Uterus (tissue), 4 donors: ENCODE measurements around the gene CD27. TPM values are rescaled to one million over a fixed set of nuclear protein-coding genes. Genes with fewer than 3 reads are reported as not detected.

Source experiments
- DNase-seq, 2 donors: peaks; one replicate each; pipeline ENCODE4 v3.0.0-alpha.2; 2019 to 2020
- H3K27ac ChIP-seq, 2 donors: fragments of 200-600 bp; sonication (generic); 1 replicate in 1 of 2; 2 replicates in 1 of 2; pipeline ENCODE4 v1.5.1; 2016 to 2018
- H3K27me3 ChIP-seq, 2 donors: fragments of 200-600 bp; sonication (generic); one replicate each; pipeline ENCODE4 v1.5.1; 2018 to 2019; ENCODE audit warnings: control low read depth in 1 of 2
- H3K36me3 ChIP-seq, 2 donors: fragments of 200-600 bp; sonication (generic); one replicate each; pipeline ENCODE4 v1.5.1; 2019; ENCODE audit warnings: control low read depth in 1 of 2
- H3K4me1 ChIP-seq, 2 donors: fragments of 200-600 bp; sonication (generic); one replicate each; pipeline ENCODE4 v1.5.1; 2018 to 2019; ENCODE audit warnings: control low read depth in 1 of 2
- H3K4me3 ChIP-seq, 2 donors: fragments of 200-600 bp; sonication (generic); 1 replicate in 1 of 2; 2 replicates in 1 of 2; pipeline ENCODE4 v1.5.1; 2018 to 2019; ENCODE audit warnings: mild to moderate bottlenecking in 1 of 2
- H3K9me3 ChIP-seq, 2 donors: fragments of 200-600 bp; sonication (generic); one replicate each; pipeline ENCODE4 v1.5.1; 2019; ENCODE audit warnings: control low read depth in 1 of 2
- POLR2A ChIP-seq, 2 donors: fragments of 450-650 bp; IDR thresholded peaks; one replicate each; pipeline ENCODE4 v1.6.1; 2016; ENCODE audit warnings: antibody characterized with exemption in 2 of 2, mild to moderate bottlenecking in 1 of 2, moderate library complexity in 1 of 2
- intact Hi-C: fragments of 100-400 bp; cut with DNase I; formaldehyde crosslinking; loops from one replicate; pipeline ENCODE4 v1.15.1; 2023; ENCODE audit warnings: low total_unique reads
- total RNA-seq, 4 donors: library from RNA; depleted of rRNA in 3 of 4; stranded (reverse); fragments of >200 nt in 3 of 4; gene quantifications; one replicate each; pipeline versions ENCODE4 v1.1.0 to v1.2.4, GENCODE V29; 2014 to 2023
- TF ChIP-seq, protein P1 (sequence below), 4 experiments: fragments of 200-600 bp in 2 of 4; fragments of 450-650 bp in 2 of 4; sonication (generic) in 2 of 4; IDR thresholded peaks; one replicate each; pipeline ENCODE4 v1.5.1; 2016 to 2019; ENCODE audit warnings: antibody characterized with exemption in 4 of 4, mild to moderate bottlenecking in 2 of 4, moderate library complexity in 1 of 4
- donor health status: DM: yes; HTN: yes; CAD: no.

The CD27 gene
- total RNA-seq, 4 donors from 2014 or later: 0.35 to 1.4 TPM; not detected in 2

DNA sequence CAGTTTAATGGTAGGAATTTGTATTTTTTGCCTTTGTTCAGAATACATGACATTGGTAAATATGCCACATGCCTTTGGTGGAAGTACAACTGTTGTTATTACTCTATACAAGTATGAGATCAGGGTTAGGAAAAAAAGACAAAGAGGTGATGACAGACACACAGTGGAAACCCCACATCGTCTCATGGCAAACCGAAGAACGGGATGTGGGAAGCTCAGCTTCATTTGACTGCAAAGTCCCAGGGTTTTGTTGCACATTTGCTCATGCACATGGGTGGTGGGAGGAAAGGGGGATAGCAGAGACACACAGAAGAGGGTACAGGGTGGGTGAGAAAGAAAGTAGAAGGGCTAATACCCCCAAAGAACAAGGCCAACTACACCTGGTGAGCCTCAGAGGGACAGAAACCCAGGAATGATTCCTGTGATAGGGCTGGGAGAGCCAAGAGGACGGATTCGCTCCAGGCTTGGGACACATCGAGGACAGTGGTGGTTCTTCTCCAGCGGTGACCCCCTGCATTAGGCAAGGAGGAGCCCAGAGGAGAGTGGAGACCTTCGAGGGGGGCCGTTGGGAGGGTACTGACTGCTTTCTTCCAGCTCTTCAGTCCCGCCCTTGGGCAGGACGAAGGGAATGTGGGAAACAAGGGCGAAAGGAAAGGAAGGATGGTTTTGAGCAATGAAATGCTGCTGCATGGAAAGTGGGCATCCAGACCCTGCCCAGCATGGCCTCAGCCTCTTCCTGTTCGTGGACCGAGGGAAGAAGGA lies 17.7 kb downstream of the CD27 start:
- H3K4me1 ChIP-seq: no peaks in the 10 kb centered on the region
- H3K9me3 ChIP-seq: no peaks in the 10 kb centered on the region
- no peak overlapping the region for H3K27ac ChIP-seq
- H3K36me3 ChIP-seq: no peaks in the 10 kb centered on the region
- H3K27me3 ChIP-seq: no peaks in the 10 kb centered on the region
- intact Hi-C loops: loop anchor here (5.0 to 10.0 kb wide), 2 partner anchors 35 to 148 kb away; partner anchors contain the start of gene PLEKHG6
- no peak for DNase-seq
- no peak for TF ChIP-seq POLR2A (IDR thresholded peaks at IDR 0.05)
- TF ChIP-seq, protein P1, sequence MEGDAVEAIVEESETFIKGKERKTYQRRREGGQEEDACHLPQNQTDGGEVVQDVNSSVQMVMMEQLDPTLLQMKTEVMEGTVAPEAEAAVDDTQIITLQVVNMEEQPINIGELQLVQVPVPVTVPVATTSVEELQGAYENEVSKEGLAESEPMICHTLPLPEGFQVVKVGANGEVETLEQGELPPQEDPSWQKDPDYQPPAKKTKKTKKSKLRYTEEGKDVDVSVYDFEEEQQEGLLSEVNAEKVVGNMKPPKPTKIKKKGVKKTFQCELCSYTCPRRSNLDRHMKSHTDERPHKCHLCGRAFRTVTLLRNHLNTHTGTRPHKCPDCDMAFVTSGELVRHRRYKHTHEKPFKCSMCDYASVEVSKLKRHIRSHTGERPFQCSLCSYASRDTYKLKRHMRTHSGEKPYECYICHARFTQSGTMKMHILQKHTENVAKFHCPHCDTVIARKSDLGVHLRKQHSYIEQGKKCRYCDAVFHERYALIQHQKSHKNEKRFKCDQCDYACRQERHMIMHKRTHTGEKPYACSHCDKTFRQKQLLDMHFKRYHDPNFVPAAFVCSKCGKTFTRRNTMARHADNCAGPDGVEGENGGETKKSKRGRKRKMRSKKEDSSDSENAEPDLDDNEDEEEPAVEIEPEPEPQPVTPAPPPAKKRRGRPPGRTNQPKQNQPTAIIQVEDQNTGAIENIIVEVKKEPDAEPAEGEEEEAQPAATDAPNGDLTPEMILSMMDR (IDR thresholded peaks at IDR 0.05): no peak
- H3K4me3 ChIP-seq: no peak overlapping the region

DNA sequence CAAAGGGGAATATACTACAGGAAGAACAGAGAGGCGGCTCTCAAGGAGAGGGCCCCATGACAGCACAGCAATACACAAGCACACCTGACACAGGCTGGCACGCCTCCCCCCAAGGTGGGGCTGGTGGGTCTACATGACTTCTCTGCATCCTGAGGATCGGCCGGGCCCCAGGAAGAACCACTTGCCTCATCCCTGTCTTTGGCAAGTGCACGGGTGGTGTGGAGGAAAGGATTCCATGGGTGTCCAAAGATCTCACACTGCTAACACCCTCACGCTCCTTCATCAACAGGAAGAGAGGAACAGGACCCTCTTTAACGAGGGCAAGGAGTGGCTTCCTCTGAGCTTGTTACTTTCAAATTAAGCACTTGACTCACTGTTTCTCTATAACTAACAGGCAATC lies 18.5 kb downstream of the CD27 start:
- no peak overlapping the region for H3K27ac ChIP-seq
- H3K9me3 ChIP-seq: no peaks in the 10 kb centered on the region
- H3K4me3 ChIP-seq: no peak overlapping the region
- no peak for TF ChIP-seq POLR2A (IDR thresholded peaks at IDR 0.05)
- TF ChIP-seq, protein P1 (IDR thresholded peaks at IDR 0.05): no peak
- no peak for DNase-seq
- H3K4me1 ChIP-seq: no peaks in the 10 kb centered on the region
- H3K36me3 ChIP-seq: no peaks in the 10 kb centered on the region
- intact Hi-C loops: loop anchor here (5.0 to 10.0 kb wide), 2 partner anchors 36 to 148 kb away; partner anchors contain the start of gene PLEKHG6
- no peaks in the 10 kb centered on the region for H3K27me3 ChIP-seq

GRCh38 chr12:6463858-6464257 lies 19.1 kb downstream of the CD27 start:
- Histone ChIP-seq H3K4me1 (no peaks in the 10 kb centered on the region), H3K9me3 (no peaks in the 10 kb centered on the region), H3K27ac (peak overlapping the region in 1 of 2 donors; percentile 28), H3K4me3 (no peak overlapping the region), H3K36me3 (no peaks in the 10 kb centered on the region), H3K27me3 (no peaks in the 10 kb centered on the region)
- intact Hi-C loops: loop anchor here (5.0 to 10.0 kb wide), 2 partner anchors 37 to 149 kb away; partner anchors contain the start of gene PLEKHG6
- TF ChIP-seq, protein P1 (IDR thresholded peaks at IDR 0.05): no peak
- TF ChIP-seq POLR2A (IDR thresholded peaks at IDR 0.05): no peak
- no peak for DNase-seq

- Histone ChIP-seq H3K27ac (peak overlapping the region in 1 of 2 donors; percentile 28), H3K4me3 (no peak overlapping the region), H3K4me1 (no peaks in the 10 kb centered on the region), H3K36me3 (no peaks in the 10 kb centered on the region), H3K27me3 (no peaks in the 10 kb centered on the region), H3K9me3 (no peaks in the 10 kb centered on the region)
- no peak for DNase-seq
- intact Hi-C loops: loop anchor here (5.0 to 10.0 kb wide), 2 partner anchors 37 to 150 kb away; partner anchors contain the start of gene PLEKHG6
- TF ChIP-seq POLR2A (IDR thresholded peaks at IDR 0.05): no peak
- TF ChIP-seq, protein P1 (IDR thresholded peaks at IDR 0.05): no peak
These were observed 19.8 kb downstream of the CD27 start for GRCh38 chr12:6464531-6464930.
